Stimulated activated CD4-positive, alpha-beta T cell treated with anti-CD3 and anti-CD28 coated beads, Interleukin-15, amount 100 ng/mL, for 24 hours (primary cell): ENCODE results near the gene RASGRF2.
"Not testable (repeated sequence)": the region's sequence is repeated elsewhere in the genome, so short reads cannot be mapped to it uniquely, and the experiment has no call there.

Source experiments
- DNase-seq: peaks from one replicate; pipeline ENCODE4 v3.0.0-alpha.2; 2020

RASGRF2 gene

DNA sequence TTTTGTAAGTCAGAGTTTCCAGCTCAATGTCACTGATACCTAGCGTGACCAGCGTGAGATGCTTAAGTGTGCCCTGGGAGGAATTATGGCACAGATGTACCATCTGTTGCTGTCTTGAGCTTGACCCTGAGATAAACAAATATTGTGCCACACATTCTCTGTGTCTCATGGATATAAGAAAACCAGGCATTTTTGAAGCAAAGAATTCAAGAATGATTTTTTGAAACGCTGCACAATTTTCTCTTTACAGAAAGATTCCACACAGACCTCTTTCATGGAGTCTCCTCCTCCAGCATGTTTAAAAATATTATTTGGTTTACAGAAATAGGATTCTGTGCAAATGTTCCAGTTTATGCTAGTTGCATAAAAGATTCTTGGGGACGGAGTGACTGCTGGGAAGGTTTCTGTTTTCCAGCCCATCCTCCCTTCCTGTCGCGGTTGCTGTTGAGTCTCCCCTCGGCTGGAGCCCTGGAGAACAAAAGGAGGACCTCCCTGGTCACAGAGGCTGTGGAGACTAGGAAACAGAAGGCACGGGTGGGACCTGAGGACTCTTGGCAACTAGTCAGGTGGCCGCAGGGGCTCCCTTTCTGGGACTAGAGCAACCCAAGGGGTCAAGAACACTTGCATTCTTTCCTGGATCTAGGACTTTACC lies 120.8 kb downstream of the RASGRF2 start:
- DNase-seq = no peak

DNA sequence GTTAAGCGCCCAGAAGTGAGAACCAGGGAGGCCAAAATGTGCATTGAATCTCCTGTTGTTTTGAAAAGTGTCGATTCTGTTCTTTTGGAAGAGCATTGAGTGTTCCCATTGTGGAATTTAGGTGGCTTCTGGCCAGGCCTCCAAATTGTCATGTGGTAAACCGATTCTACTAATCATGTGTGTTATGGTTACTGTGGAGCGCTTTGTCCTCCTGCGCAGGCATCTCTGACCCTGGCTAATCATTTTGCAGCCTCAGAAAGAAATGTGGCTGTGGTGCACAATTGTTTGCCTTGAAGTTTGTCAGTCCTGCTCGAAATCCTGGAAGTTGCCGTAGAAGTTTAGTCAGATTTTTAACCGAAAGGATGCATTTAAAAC lies 121.3 kb downstream of the RASGRF2 start:
- DNase-seq = no peak

DNA sequence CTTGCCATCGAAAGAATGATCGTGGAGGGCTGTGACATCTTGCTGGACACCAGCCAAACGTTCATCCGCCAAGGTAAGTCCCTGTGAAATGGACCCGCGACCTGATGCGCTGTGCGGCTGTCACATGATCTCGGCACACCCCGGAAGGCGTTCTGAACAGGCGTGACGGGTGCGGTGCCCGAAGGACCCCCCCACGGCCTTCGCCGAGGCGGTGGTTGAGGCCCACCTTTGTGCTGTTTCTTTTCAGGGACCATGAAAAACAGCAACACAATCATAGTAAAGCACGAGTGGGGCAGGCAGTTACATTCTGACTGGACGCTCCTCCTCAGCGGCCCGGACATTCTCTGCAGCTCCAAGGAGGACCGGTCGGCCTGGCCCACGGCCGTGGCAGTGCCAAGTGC lies 126.7 kb downstream of the RASGRF2 start:
- DNase-seq = no peak

GRCh38 chr5:81091199-81091598 lies 131.0 kb downstream of the RASGRF2 start:
- no peak for DNase-seq

DNA sequence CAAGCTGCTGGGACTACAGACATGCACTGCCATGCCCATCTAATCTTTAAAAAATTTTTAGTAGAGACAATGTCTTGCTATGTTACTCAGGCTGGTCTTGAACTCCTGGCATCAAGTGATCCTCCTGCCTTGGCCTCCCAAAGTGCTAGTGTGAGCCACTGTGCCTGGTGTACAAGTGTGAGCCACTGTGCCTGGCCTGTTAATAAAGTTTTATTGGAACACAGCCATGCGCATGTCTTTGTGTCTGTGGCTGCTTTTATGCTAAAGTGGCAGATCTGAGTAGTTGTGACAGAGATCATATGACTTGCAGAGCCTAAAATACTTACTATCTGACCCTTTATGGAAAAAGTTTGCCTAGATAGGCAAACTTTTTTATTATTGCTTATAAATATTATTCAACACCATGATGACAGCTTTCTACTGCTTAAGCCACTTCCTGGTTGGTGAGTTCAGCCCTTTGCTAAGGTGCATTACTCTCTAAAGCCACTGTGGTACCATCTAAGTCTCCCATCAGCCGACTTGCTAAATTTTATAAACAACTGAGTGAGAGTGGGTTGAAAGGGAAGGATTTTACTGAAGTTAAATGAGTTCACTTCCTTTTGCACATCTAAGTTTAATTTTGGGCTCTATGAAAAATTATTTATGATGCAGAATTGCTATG lies 133.5 kb downstream of the RASGRF2 start:
- DNase-seq = no peak

GRCh38 chr5:81095835-81096234 lies 135.7 kb downstream of the RASGRF2 start:
- DNase-seq = no peak

GRCh38 chr5:81097713-81098112 lies 137.6 kb downstream of the RASGRF2 start:
- no peak for DNase-seq

DNA sequence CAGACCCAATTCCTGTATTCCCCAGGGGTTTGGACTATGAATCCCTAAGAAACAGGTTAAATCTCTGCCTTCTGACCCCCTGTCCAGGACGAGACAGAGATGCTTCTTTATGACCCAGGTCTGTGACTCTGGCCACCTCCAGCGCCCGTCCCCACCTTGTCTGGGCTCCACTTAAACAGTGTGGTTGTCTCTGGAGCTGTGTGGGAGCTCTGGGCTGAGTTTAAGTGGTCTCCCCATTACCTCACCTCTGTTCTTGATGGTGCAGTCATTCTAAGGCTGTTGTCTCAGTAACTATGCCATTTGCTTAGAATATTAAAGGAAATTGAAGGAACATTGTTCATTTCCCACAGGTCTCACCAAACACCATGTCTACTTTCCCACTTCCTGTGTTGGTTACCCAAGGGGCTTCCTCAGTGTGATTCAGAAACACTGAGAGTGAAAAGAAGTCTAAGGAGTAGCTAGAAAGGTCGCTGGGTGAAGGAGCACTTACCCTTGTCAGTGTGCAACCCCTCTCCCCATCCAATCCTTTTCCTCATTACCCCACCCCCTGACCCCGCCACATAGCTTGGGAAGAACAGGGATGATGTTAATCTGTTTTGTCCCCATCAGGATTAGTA lies 145.2 kb downstream of the RASGRF2 start:
- peak; percentile 6 for DNase-seq

DNA sequence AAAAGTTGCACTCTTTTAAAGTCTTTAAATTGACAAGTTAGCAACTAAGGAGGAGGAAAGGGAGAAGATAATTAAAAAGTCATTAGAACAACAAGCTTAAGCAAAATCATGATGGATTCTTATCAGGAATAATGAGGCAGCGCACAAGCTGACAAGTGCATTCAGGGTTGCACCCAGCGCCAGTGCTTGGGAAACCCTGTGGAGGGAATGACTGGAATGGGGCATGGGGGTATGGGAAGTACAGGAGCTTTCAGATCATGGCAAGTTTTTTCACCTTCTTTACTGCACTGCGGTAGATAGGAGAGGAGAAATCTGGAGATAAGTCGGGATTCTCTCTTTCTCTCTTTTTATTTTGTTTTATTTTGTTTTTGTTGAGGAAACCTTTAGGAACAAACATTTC lies 155.1 kb downstream of the RASGRF2 start:
- no peak for DNase-seq

- DNase-seq = no peak
Observed at GRCh38 chr5:81117566-81117965, 157.4 kb downstream of the RASGRF2 start.

GRCh38 chr5:81121273-81121672 lies 161.1 kb downstream of the RASGRF2 start:
- DNase-seq = no peak

- DNase-seq = no peak
Observed at GRCh38 chr5:81121836-81122630, 161.9 kb downstream of the RASGRF2 start.

DNA sequence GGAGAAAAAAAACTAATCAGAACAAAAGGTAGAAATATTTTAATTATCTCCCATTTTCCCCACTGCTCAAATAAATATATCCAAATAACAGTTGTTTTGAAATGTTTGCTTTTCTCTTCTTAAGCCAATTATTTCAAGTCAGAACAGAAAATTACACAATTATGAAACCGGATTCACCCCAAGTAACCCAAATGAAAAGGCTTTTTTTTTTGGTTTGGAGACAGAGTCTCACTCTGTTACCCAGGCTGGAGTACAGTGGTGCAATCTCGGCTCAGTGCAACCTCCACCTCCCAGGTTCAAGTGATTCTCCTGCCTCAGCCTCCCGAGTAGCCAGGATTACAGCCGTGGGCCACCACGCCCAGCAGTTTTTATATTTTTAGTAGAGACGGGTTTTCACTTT lies 164.5 kb downstream of the RASGRF2 start:
- not testable (repeated sequence) for DNase-seq

- DNase-seq = no peak
Observed at GRCh38 chr5:81125959-81126358, 165.8 kb downstream of the RASGRF2 start.

DNA sequence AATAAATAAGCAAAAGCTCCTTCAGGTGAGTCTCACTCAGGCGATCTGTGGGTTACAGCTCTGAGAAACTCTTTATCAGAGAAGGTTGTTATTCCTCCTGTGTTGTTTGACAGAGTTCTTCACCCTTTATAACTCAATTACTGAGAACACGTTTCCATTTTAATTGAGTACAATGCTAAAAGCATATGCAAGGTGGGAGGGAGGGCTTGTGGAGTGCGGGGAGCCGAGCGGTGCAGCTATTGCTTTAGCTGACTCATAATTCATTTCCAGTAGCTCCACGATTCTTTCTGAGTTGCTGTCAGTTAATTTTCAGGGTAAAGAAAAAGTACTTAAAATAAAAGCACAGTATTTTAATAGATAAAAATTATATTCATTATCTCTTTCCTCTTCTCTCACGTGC lies 168.3 kb downstream of the RASGRF2 start:
- no peak for DNase-seq

GRCh38 chr5:81132381-81132780 lies 172.2 kb downstream of the RASGRF2 start:
- DNase-seq = no peak

- DNase-seq = no peak
Observed at GRCh38 chr5:81134066-81134465, 173.9 kb downstream of the RASGRF2 start.

- DNase-seq = no peak
Observed at GRCh38 chr5:81134566-81134965, 174.4 kb downstream of the RASGRF2 start.

- no peak for DNase-seq
Observed at GRCh38 chr5:81136557-81136956, 176.4 kb downstream of the RASGRF2 start.

DNA sequence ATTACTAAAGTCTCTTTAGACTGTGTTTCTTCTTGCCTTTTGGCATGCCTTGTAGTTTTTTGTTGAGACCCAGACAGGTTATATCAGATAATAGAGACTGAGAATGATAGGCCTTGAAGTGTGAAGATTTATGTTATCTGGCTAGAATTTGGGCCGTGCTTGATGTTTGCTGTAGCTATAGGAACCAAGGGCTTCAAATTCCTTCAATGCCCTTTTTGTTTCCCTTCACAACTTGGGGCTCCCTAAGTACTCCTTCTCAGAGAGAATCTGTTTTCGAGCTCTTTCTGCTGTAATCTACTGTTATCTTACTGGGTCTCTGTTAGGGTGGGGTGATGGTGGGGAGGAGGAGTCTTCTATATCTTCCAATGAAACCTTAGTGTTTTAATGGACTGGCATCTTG lies 177.7 kb downstream of the RASGRF2 start:
- DNase-seq = no peak

DNA sequence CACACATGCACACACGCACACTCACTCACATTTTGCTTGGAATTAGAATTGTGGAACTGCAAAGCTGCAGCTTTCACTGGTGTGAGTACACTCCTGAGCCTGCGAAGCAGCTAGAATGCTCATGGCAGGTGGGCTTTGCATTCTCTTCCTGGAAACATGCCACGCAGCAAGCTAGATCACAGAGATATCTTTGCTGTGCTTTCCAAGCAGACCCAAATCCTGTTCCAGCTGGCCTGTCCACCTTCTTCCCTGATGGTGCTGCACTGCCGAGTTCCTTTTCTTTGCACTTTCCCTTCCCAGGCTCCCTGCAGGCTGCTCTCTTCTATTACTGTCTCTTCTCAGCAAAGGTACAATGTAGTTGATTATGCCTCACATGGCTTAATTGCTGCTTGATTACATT lies 180.3 kb downstream of the RASGRF2 start:
- no peak for DNase-seq

GRCh38 chr5:81140943-81141342 lies 180.8 kb downstream of the RASGRF2 start:
- no peak for DNase-seq

- no peak for DNase-seq
Observed at GRCh38 chr5:81142108-81142507, 181.9 kb downstream of the RASGRF2 start.
